ENCODE measurements around the gene THSD4. TPM values are rescaled to one million over a fixed set of nuclear protein-coding genes. Genes with fewer than 3 reads are reported as not detected.

Gene THSD4
- total RNA-seq, 2 experiments from 2014 or later = 0.08 TPM; not detected in 1

GRCh38 chr15:71801935-71802655 lies 686.8 kb downstream of the THSD4 start:
- ChIA-PET POLR2A (no interaction called here), CTCF (interaction anchor here (0.7 to 4.2 kb wide), 10 partner anchors 19 to 354 kb away, joined by 3 to 26 read pairs (median 4); no protein-coding TSS in a partner anchor)
- DNase-seq = no peak
- no peaks in the 10 kb centered on the region for H3K4me1 Mint-ChIP-seq
- H3K4me3 Mint-ChIP-seq = no peak overlapping the region
- no peaks in the 10 kb centered on the region for H3K36me3 Mint-ChIP-seq (ENCODE audit: low read depth)
- no peaks in the 10 kb centered on the region for H3K9me3 Mint-ChIP-seq
- H3K27ac Mint-ChIP-seq = no peak overlapping the region
- peaks cover 4% of the 10 kb centered on the region for H3K27me3 Mint-ChIP-seq

GRCh38 chr15:71802770-71803169 lies 687.5 kb downstream of the THSD4 start:
- H3K27ac Mint-ChIP-seq = no peak overlapping the region
- H3K4me3 Mint-ChIP-seq = no peak overlapping the region
- peaks cover 4% of the 10 kb centered on the region for H3K27me3 Mint-ChIP-seq
- ChIA-PET POLR2A (no interaction called here), CTCF (interaction anchor here (0.5 to 4.2 kb wide), 11 partner anchors 21 to 354 kb away, joined by 3 to 26 read pairs (median 4); no protein-coding TSS in a partner anchor)
- no peaks in the 10 kb centered on the region for H3K9me3 Mint-ChIP-seq
- no peaks in the 10 kb centered on the region for H3K36me3 Mint-ChIP-seq (ENCODE audit: low read depth)
- DNase-seq = peak; percentile 53
- H3K4me1 Mint-ChIP-seq = no peaks in the 10 kb centered on the region

GRCh38 chr15:71804226-71804625 lies 689.0 kb downstream of the THSD4 start:
- Mint-ChIP-seq H3K27me3 (peaks cover 4% of the 10 kb centered on the region), H3K4me3 (no peak overlapping the region), H3K4me1 (no peaks in the 10 kb centered on the region), H3K27ac (no peak overlapping the region), H3K9me3 (no peaks in the 10 kb centered on the region), H3K36me3 (ENCODE audit: low read depth) (no peaks in the 10 kb centered on the region)
- CTCF ChIA-PET = interaction anchor here (1.1 to 4.2 kb wide), 4 partner anchors 52 to 352 kb away, joined by 4 to 26 read pairs (median 6); no protein-coding TSS in a partner anchor
- POLR2A ChIA-PET = no interaction called here
- no peak for DNase-seq

GRCh38 chr15:71804695-71805470 lies 689.6 kb downstream of the THSD4 start:
- ChIA-PET POLR2A (no interaction called here), CTCF (interaction anchor here (1.1 to 1.6 kb wide), 3 partner anchors 53 to 351 kb away, joined by 4 to 6 read pairs (median 5); no protein-coding TSS in a partner anchor)
- H3K4me1 Mint-ChIP-seq = no peaks in the 10 kb centered on the region
- peaks cover 4% of the 10 kb centered on the region for H3K27me3 Mint-ChIP-seq
- H3K9me3 Mint-ChIP-seq = no peaks in the 10 kb centered on the region
- H3K4me3 Mint-ChIP-seq = no peak overlapping the region
- DNase-seq = no peak
- H3K36me3 Mint-ChIP-seq (ENCODE audit: low read depth) = no peaks in the 10 kb centered on the region
- H3K27ac Mint-ChIP-seq = no peak overlapping the region

GRCh38 chr15:71806452-71806931 lies 691.2 kb downstream of the THSD4 start:
- ChIA-PET CTCF (no interaction called here), POLR2A (no interaction called here)
- Mint-ChIP-seq H3K27ac (no peak overlapping the region), H3K9me3 (no peaks in the 10 kb centered on the region), H3K4me3 (no peak overlapping the region), H3K27me3 (no peaks in the 10 kb centered on the region), H3K36me3 (ENCODE audit: low read depth) (no peaks in the 10 kb centered on the region), H3K4me1 (no peaks in the 10 kb centered on the region)
- no peak for DNase-seq

- ChIA-PET CTCF (interaction anchor here (1.5 kb wide), 1 partner anchor 11 kb away, joined by 3 read pairs; no protein-coding TSS in a partner anchor), POLR2A (no interaction called here)
- H3K9me3 Mint-ChIP-seq = no peaks in the 10 kb centered on the region
- no peak for DNase-seq
- no peak overlapping the region for H3K27ac Mint-ChIP-seq
- no peak overlapping the region for H3K4me3 Mint-ChIP-seq
- no peaks in the 10 kb centered on the region for H3K27me3 Mint-ChIP-seq
- no peaks in the 10 kb centered on the region for H3K4me1 Mint-ChIP-seq
- no peaks in the 10 kb centered on the region for H3K36me3 Mint-ChIP-seq (ENCODE audit: low read depth)
Measured at GRCh38 chr15:71807125-71807629, 691.9 kb downstream of the THSD4 start.

GRCh38 chr15:71807691-71808091 lies 692.4 kb downstream of the THSD4 start:
- Mint-ChIP-seq H3K27ac (no peak overlapping the region), H3K36me3 (ENCODE audit: low read depth) (no peaks in the 10 kb centered on the region), H3K4me1 (no peaks in the 10 kb centered on the region), H3K27me3 (no peaks in the 10 kb centered on the region), H3K4me3 (no peak overlapping the region), H3K9me3 (no peaks in the 10 kb centered on the region)
- ChIA-PET POLR2A (no interaction called here), CTCF (interaction anchor here (1.5 kb wide), 1 partner anchor 10 kb away, joined by 3 read pairs; no protein-coding TSS in a partner anchor)
- DNase-seq = no peak

- Mint-ChIP-seq H3K36me3 (ENCODE audit: low read depth) (no peaks in the 10 kb centered on the region), H3K9me3 (no peaks in the 10 kb centered on the region), H3K27me3 (no peaks in the 10 kb centered on the region), H3K4me3 (no peak overlapping the region), H3K4me1 (no peaks in the 10 kb centered on the region), H3K27ac (no peak overlapping the region)
- CTCF ChIA-PET = interaction anchor here (1.5 kb wide), 1 partner anchor 9 kb away, joined by 3 read pairs; no protein-coding TSS in a partner anchor
- no peak for DNase-seq
- POLR2A ChIA-PET = no interaction called here
Measured at GRCh38 chr15:71808311-71809020, 693.2 kb downstream of the THSD4 start.

GRCh38 chr15:71809346-71809745 lies 694.1 kb downstream of the THSD4 start:
- no peak overlapping the region for H3K4me3 Mint-ChIP-seq
- no peaks in the 10 kb centered on the region for H3K27me3 Mint-ChIP-seq
- H3K27ac Mint-ChIP-seq = no peak overlapping the region
- ChIA-PET POLR2A (no interaction called here), CTCF (no interaction called here)
- H3K9me3 Mint-ChIP-seq = no peaks in the 10 kb centered on the region
- H3K4me1 Mint-ChIP-seq = no peaks in the 10 kb centered on the region
- DNase-seq = no peak
- no peaks in the 10 kb centered on the region for H3K36me3 Mint-ChIP-seq (ENCODE audit: low read depth)

GRCh38 chr15:71810256-71811035 lies 695.2 kb downstream of the THSD4 start, which contains the start of gene NR2E3:
Gene NR2E3, plus strand, starts transcription at chr15:71810554. Its CDS starts 190 bp downstream, at chr15:71810744.
- no peak for DNase-seq
- ChIA-PET CTCF (no interaction called here), POLR2A (no interaction called here)
- Mint-ChIP-seq H3K4me3 (no peak within 1 kb of the TSS), H3K27me3 (no peaks in the 10 kb centered on the region), H3K27ac (no peak within 1 kb of the TSS), H3K4me1 (no peaks in the 10 kb centered on the region), H3K36me3 (ENCODE audit: low read depth) (no peaks in the 10 kb centered on the region), H3K9me3 (no peaks in the 10 kb centered on the region)

- no peak for DNase-seq
- H3K4me3 Mint-ChIP-seq = no peak overlapping the region
- ChIA-PET CTCF (no interaction called here), POLR2A (no interaction called here)
- no peaks in the 10 kb centered on the region for H3K27me3 Mint-ChIP-seq
- no peaks in the 10 kb centered on the region for H3K36me3 Mint-ChIP-seq (ENCODE audit: low read depth)
- no peaks in the 10 kb centered on the region for H3K4me1 Mint-ChIP-seq
- no peaks in the 10 kb centered on the region for H3K9me3 Mint-ChIP-seq
- H3K27ac Mint-ChIP-seq = no peak overlapping the region
Measured at GRCh38 chr15:71811036-71811736, 695.9 kb downstream of the THSD4 start.
